ENCODE measurements around the gene IL1R2. TPM values are rescaled to one million over a fixed set of nuclear protein-coding genes. Genes with fewer than 3 reads are reported as not detected.
A peak's percentile ranks its signal among the peaks of the same experiment; 100 is the strongest.

The IL1R2 gene
- total and polyA plus RNA-seq, 2 experiments from 2014 or later: not detected

DNA sequence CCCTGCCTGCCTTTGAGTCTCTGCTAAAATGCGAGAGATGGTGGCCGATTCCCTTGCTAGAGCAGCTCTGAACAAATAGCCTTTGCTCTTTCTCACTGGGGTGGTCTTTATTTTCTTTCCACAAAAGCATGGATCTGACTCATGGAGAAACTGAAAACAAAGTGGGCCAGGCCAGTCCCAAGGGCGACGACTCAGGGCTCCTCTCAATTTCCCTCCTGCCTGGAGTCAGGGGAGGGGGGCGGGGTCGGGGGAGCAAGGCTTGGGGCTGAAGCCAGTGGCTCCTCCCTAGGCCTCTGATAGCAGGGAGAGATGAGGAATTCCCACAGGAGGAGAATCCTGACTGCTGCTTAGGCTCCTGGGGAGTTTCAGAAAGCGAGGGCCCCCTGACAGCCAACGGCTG lies 17.1 kb upstream of the IL1R2 start:
- ATAC-seq (peak; percentile 89), DNase-seq (ENCODE audit: low spot score) (peak; percentile 60)
- Mint-ChIP-seq H3K9me3 (peaks cover 36% of the 10 kb centered on the region), H3K27me3 (ENCODE audit: insufficient read depth, low read depth, poor library complexity) (peaks cover 6% of the 10 kb centered on the region), H3K36me3 (ENCODE audit: low read depth) (peaks cover 35% of the 10 kb centered on the region), H3K27ac (no peak overlapping the region), H3K4me1 (peaks cover 28% of the 10 kb centered on the region), H3K4me3 (no peak overlapping the region)
- Histone ChIP-seq H2AFZ (peak overlapping the region; percentile 97), H3K36me3 (ENCODE audit: insufficient read depth) (peaks cover 12% of the 10 kb centered on the region; the same call in 1 of the 2 replicates), H3K4me1 (ENCODE audit: insufficient read depth) (peaks cover 7% of the 10 kb centered on the region), H3K4me3 (no peak overlapping the region), H3K79me2 (replicated peaks; ENCODE audit: insufficient read depth) (no peaks in the 10 kb centered on the region), H4K20me1 (replicated peaks; ENCODE audit: insufficient read depth) (no peaks in the 10 kb centered on the region), H3K27ac (ENCODE audit: low read depth) (0 out of 2 replicates have a peak overlapping the region, but pooled peaks have one; percentile 19), H3K27me3 (ENCODE audit: insufficient read depth) (no peaks in the 10 kb centered on the region), H3K4me2 (0 out of 2 replicates have a peak overlapping the region, but pooled peaks have one; percentile 32), H3F3A (replicated peaks; ENCODE audit: low read depth) (no peaks in the 10 kb centered on the region), H3K9me2 (ENCODE audit: insufficient read depth) (peaks cover 10% of the 10 kb centered on the region; the same call in 1 of the 2 replicates)
- TF ChIP-seq, protein P1, sequence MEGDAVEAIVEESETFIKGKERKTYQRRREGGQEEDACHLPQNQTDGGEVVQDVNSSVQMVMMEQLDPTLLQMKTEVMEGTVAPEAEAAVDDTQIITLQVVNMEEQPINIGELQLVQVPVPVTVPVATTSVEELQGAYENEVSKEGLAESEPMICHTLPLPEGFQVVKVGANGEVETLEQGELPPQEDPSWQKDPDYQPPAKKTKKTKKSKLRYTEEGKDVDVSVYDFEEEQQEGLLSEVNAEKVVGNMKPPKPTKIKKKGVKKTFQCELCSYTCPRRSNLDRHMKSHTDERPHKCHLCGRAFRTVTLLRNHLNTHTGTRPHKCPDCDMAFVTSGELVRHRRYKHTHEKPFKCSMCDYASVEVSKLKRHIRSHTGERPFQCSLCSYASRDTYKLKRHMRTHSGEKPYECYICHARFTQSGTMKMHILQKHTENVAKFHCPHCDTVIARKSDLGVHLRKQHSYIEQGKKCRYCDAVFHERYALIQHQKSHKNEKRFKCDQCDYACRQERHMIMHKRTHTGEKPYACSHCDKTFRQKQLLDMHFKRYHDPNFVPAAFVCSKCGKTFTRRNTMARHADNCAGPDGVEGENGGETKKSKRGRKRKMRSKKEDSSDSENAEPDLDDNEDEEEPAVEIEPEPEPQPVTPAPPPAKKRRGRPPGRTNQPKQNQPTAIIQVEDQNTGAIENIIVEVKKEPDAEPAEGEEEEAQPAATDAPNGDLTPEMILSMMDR (conservative IDR thresholded peaks at IDR 0.05; ENCODE audit: low read depth in 2 of 2): no peak
- no peak for TF ChIP-seq ZNF331 (CRISPR knock-in tag; IDR thresholded peaks at IDR 0.05; ENCODE audit: low read depth)
- no peak for TF ChIP-seq EZH2 (IDR thresholded peaks at IDR 0.05; ENCODE audit: low read depth, unreplicated experiment)
- no peak for TF ChIP-seq NANOG (IDR thresholded peaks at IDR 0.05; ENCODE audit: borderline replicate concordance)
- TF ChIP-seq, protein P2, sequence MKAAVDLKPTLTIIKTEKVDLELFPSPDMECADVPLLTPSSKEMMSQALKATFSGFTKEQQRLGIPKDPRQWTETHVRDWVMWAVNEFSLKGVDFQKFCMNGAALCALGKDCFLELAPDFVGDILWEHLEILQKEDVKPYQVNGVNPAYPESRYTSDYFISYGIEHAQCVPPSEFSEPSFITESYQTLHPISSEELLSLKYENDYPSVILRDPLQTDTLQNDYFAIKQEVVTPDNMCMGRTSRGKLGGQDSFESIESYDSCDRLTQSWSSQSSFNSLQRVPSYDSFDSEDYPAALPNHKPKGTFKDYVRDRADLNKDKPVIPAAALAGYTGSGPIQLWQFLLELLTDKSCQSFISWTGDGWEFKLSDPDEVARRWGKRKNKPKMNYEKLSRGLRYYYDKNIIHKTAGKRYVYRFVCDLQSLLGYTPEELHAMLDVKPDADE (IDR thresholded peaks at IDR 0.05): no peak
- TF ChIP-seq, protein P3, sequence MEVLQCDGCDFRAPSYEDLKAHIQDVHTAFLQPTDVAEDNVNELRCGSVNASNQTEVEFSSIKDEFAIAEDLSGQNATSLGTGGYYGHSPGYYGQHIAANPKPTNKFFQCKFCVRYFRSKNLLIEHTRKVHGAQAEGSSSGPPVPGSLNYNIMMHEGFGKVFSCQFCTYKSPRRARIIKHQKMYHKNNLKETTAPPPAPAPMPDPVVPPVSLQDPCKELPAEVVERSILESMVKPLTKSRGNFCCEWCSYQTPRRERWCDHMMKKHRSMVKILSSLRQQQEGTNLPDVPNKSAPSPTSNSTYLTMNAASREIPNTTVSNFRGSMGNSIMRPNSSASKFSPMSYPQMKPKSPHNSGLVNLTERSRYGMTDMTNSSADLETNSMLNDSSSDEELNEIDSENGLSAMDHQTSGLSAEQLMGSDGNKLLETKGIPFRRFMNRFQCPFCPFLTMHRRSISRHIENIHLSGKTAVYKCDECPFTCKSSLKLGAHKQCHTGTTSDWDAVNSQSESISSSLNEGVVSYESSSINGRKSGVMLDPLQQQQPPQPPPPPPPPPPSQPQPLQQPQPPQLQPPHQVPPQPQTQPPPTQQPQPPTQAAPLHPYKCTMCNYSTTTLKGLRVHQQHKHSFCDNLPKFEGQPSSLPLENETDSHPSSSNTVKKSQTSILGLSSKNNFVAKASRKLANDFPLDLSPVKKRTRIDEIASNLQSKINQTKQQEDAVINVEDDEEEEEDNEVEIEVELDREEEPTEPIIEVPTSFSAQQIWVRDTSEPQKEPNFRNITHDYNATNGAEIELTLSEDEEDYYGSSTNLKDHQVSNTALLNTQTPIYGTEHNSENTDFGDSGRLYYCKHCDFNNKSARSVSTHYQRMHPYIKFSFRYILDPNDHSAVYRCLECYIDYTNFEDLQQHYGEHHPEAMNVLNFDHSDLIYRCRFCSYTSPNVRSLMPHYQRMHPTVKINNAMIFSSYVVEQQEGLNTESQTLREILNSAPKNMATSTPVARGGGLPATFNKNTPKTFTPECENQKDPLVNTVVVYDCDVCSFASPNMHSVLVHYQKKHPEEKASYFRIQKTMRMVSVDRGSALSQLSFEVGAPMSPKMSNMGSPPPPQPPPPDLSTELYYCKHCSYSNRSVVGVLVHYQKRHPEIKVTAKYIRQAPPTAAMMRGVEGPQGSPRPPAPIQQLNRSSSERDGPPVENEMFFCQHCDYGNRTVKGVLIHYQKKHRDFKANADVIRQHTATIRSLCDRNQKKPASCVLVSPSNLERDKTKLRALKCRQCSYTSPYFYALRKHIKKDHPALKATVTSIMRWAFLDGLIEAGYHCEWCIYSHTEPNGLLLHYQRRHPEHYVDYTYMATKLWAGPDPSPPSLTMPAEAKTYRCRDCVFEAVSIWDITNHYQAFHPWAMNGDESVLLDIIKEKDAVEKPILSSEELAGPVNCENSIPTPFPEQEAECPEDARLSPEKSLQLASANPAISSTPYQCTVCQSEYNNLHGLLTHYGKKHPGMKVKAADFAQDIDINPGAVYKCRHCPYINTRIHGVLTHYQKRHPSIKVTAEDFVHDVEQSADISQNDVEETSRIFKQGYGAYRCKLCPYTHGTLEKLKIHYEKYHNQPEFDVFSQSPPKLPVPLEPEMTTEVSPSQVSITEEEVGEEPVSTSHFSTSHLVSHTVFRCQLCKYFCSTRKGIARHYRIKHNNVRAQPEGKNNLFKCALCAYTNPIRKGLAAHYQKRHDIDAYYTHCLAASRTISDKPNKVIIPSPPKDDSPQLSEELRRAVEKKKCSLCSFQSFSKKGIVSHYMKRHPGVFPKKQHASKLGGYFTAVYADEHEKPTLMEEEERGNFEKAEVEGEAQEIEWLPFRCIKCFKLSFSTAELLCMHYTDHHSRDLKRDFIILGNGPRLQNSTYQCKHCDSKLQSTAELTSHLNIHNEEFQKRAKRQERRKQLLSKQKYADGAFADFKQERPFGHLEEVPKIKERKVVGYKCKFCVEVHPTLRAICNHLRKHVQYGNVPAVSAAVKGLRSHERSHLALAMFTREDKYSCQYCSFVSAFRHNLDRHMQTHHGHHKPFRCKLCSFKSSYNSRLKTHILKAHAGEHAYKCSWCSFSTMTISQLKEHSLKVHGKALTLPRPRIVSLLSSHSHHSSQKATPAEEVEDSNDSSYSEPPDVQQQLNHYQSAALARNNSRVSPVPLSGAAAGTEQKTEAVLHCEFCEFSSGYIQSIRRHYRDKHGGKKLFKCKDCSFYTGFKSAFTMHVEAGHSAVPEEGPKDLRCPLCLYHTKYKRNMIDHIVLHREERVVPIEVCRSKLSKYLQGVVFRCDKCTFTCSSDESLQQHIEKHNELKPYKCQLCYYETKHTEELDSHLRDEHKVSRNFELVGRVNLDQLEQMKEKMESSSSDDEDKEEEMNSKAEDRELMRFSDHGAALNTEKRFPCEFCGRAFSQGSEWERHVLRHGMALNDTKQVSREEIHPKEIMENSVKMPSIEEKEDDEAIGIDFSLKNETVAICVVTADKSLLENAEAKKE (CRISPR knock-in tag; IDR thresholded peaks at IDR 0.05): no peak
- no peak for TF ChIP-seq CREB1 (CRISPR knock-in tag; IDR thresholded peaks at IDR 0.05; ENCODE audit: low read depth)
- TF ChIP-seq STAT1 (IDR thresholded peaks at IDR 0.05; ENCODE audit: unreplicated experiment): no peak
- no peak for TF ChIP-seq ZNF114 (CRISPR knock-in tag; IDR thresholded peaks at IDR 0.05)
- TF ChIP-seq, protein P4, sequence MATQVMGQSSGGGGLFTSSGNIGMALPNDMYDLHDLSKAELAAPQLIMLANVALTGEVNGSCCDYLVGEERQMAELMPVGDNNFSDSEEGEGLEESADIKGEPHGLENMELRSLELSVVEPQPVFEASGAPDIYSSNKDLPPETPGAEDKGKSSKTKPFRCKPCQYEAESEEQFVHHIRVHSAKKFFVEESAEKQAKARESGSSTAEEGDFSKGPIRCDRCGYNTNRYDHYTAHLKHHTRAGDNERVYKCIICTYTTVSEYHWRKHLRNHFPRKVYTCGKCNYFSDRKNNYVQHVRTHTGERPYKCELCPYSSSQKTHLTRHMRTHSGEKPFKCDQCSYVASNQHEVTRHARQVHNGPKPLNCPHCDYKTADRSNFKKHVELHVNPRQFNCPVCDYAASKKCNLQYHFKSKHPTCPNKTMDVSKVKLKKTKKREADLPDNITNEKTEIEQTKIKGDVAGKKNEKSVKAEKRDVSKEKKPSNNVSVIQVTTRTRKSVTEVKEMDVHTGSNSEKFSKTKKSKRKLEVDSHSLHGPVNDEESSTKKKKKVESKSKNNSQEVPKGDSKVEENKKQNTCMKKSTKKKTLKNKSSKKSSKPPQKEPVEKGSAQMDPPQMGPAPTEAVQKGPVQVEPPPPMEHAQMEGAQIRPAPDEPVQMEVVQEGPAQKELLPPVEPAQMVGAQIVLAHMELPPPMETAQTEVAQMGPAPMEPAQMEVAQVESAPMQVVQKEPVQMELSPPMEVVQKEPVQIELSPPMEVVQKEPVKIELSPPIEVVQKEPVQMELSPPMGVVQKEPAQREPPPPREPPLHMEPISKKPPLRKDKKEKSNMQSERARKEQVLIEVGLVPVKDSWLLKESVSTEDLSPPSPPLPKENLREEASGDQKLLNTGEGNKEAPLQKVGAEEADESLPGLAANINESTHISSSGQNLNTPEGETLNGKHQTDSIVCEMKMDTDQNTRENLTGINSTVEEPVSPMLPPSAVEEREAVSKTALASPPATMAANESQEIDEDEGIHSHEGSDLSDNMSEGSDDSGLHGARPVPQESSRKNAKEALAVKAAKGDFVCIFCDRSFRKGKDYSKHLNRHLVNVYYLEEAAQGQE (IDR thresholded peaks at IDR 0.05; ENCODE audit: unreplicated experiment): no peak
- no peak for TF ChIP-seq JUNB (IDR thresholded peaks at IDR 0.05; ENCODE audit: unreplicated experiment)
- TF ChIP-seq POLR2AphosphoS5 (IDR thresholded peaks at IDR 0.05; ENCODE audit: low read depth): no peak
- TF ChIP-seq EZH2phosphoT487 (IDR thresholded peaks at IDR 0.05; ENCODE audit: unreplicated experiment): no peak

All from GM23338 (cell line).